MM.1S (cell line): ENCODE measurements around the gene PTP4A2.

Experiments used
- DNase-seq: peaks from one replicate; pipeline ENCODE4 v3.0.0-alpha.2; 2015
- H2AFZ ChIP-seq: fragments of 300-600 bp; sonication (generic); 2 replicates; pipeline ENCODE4 v1.6.0; 2016; ENCODE audit warnings: antibody characterized with exemption, low read length
- H3F3A ChIP-seq: fragments of 300-600 bp; sonication (generic); 2 replicates; pipeline ENCODE4 v1.6.1; 2016; ENCODE audit warnings: mild to moderate bottlenecking, antibody characterized with exemption, low read length, moderate library complexity, mixed read lengths; ENCODE audit not compliant: insufficient read depth
- H3K27ac ChIP-seq: fragments of 300-600 bp; sonication (generic); 2 replicates; pipeline ENCODE4 v1.5.1; 2016; ENCODE audit warnings: mild to moderate bottlenecking, low read length
- H3K27me3 ChIP-seq: fragments of 300-600 bp; sonication (generic); replicated peaks from 2 replicates; pipeline ENCODE4 v1.6.0; 2016; ENCODE audit warnings: low read length; ENCODE audit not compliant: insufficient read depth
- H3K36me3 ChIP-seq: fragments of 300-600 bp; sonication (generic); replicated peaks from 2 replicates; pipeline ENCODE4 v1.6.1; 2016; ENCODE audit warnings: mild to moderate bottlenecking, low read length, mixed read lengths; ENCODE audit not compliant: insufficient read depth
- H3K4me1 ChIP-seq: fragments of 300-600 bp; sonication (generic); 2 replicates; pipeline ENCODE4 v1.6.1; 2016; ENCODE audit warnings: low read length, mixed read lengths
- H3K4me2 ChIP-seq: fragments of 300-600 bp; sonication (generic); 2 replicates; pipeline ENCODE4 v1.6.0; 2016; ENCODE audit warnings: low read depth, low read length
- H3K4me3 ChIP-seq: fragments of 300-600 bp; sonication (generic); 2 replicates; pipeline ENCODE4 v1.5.1; 2016; ENCODE audit warnings: low read length, mixed read lengths
- H3K79me2 ChIP-seq: fragments of 300-600 bp; sonication (generic); 2 replicates; pipeline ENCODE4 v1.6.1; 2016; ENCODE audit warnings: mixed run types, low read length, mixed read lengths
- H3K9ac ChIP-seq: fragments of 300-600 bp; sonication (generic); 2 replicates; pipeline ENCODE4 v1.6.1; 2016; ENCODE audit warnings: low read length, mixed read lengths
- H3K9me2 ChIP-seq: fragments of 300-600 bp; sonication (generic); replicated peaks from 2 replicates; pipeline ENCODE4 v1.6.1; 2016; ENCODE audit warnings: mild to moderate bottlenecking, low read length, mixed read lengths; ENCODE audit not compliant: insufficient read depth
- H3K9me3 ChIP-seq: fragments of 300-600 bp; sonication (generic); replicated peaks from 2 replicates; pipeline ENCODE4 v1.6.1; 2016; ENCODE audit warnings: mild to moderate bottlenecking, low read length, mixed read lengths; ENCODE audit not compliant: insufficient read depth
- H4K20me1 ChIP-seq: fragments of 300-600 bp; sonication (generic); 2 replicates; pipeline ENCODE4 v1.6.1; 2016; ENCODE audit warnings: mild to moderate bottlenecking, low read length, moderate library complexity, mixed read lengths; ENCODE audit not compliant: insufficient read depth
- EZH2 ChIP-seq: fragments of 300-600 bp; sonication (generic); optimal IDR thresholded peaks from 2 replicates; pipeline ENCODE3; 2017; ENCODE audit warnings: low read depth, mild to moderate bottlenecking, antibody characterized with exemption, low read length, mixed read lengths
- EZH2phosphoT487 ChIP-seq: fragments of 300-600 bp; sonication (generic); IDR thresholded peaks from 2 replicates; pipeline ENCODE4 v1.6.1; 2018; ENCODE audit warnings: antibody characterized with exemption, low read length
- TF ChIP-seq, protein P1 (sequence below): fragments of 300-600 bp; sonication (generic); IDR thresholded peaks from 2 replicates; pipeline ENCODE4 v1.5.1; 2016; ENCODE audit warnings: antibody characterized with exemption, low read length, mixed read lengths

PTP4A2 gene

DNA sequence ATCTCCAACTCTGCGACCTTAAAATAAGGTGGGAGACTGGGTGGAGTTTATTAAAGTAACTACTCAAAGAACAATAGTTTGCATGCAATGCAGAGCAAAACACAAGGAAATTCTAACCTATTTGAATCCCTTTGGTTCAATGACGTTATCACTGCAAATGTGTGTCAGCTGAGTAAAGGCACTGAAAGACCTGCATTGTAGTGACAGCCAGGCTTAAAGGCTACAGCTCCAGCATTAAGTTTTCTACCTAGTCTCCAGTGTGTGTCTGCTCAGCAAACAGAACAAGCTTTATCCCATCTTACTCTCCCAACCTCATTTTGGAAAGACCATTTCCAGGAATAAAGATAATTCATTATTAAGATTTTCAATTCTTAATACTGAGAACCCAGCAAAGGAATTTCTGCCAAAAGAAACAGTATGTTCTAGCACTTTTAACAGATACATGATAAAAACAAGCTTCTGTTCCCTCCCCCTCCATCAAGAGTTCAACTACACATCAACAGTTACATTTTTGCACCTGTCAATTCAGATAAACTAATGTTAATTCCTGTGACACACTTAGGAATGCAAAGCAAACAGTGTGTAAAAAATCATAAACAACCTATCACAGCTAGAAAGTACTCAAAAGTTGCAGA, 14.2 kb downstream of the PTP4A2 start:
- Histone ChIP-seq H3K79me2 (peaks cover 93% of the 10 kb centered on the region), H3K9me2 (no peaks in the 10 kb centered on the region), H3K9me3 (no peaks in the 10 kb centered on the region), H3K4me3 (no peak overlapping the region), H4K20me1 (peaks cover 33% of the 10 kb centered on the region), H3K4me2 (no peak overlapping the region), H3K36me3 (no peaks in the 10 kb centered on the region), H3K27ac (no peak overlapping the region), H2AFZ (no peak overlapping the region), H3F3A (no peaks in the 10 kb centered on the region), H3K9ac (no peak overlapping the region), H3K27me3 (no peaks in the 10 kb centered on the region), H3K4me1 (peaks cover 9% of the 10 kb centered on the region; the same call in 1 of the 2 replicates)
- no peak for DNase-seq
- no peak for TF ChIP-seq EZH2
- TF ChIP-seq EZH2phosphoT487 = no peak
- TF ChIP-seq, protein P1, sequence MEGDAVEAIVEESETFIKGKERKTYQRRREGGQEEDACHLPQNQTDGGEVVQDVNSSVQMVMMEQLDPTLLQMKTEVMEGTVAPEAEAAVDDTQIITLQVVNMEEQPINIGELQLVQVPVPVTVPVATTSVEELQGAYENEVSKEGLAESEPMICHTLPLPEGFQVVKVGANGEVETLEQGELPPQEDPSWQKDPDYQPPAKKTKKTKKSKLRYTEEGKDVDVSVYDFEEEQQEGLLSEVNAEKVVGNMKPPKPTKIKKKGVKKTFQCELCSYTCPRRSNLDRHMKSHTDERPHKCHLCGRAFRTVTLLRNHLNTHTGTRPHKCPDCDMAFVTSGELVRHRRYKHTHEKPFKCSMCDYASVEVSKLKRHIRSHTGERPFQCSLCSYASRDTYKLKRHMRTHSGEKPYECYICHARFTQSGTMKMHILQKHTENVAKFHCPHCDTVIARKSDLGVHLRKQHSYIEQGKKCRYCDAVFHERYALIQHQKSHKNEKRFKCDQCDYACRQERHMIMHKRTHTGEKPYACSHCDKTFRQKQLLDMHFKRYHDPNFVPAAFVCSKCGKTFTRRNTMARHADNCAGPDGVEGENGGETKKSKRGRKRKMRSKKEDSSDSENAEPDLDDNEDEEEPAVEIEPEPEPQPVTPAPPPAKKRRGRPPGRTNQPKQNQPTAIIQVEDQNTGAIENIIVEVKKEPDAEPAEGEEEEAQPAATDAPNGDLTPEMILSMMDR = no peak

DNA sequence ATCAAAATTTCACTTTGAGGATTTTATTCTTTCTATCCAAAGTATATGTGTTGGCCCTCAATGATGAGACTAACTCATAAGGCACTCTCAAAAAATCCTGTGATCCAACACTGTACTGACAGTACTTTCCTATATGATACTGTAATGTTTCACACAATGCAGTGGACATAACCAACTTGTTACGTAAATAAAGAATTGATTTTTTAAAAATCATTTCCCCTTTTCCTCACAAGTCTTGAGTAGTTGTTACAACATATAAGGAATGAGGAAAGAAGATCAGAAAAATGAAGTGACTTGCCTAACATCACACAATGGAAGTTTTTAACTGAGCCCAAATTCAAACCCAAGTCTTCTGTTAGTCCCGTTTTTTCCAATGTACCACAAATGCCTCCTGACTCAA, 17.2 kb downstream of the PTP4A2 start:
- H3K9me3 ChIP-seq = no peaks in the 10 kb centered on the region
- DNase-seq = no peak
- H3K4me2 ChIP-seq = no peak overlapping the region
- H3K4me3 ChIP-seq = no peak overlapping the region
- H2AFZ ChIP-seq = no peak overlapping the region
- H3K27ac ChIP-seq = no peak overlapping the region
- peaks cover 88% of the 10 kb centered on the region for H3K79me2 ChIP-seq
- no peaks in the 10 kb centered on the region; the same call in 1 of the 2 replicates for H3K36me3 ChIP-seq
- H3F3A ChIP-seq = no peaks in the 10 kb centered on the region
- H3K4me1 ChIP-seq = no peaks in the 10 kb centered on the region
- H3K9ac ChIP-seq = no peak overlapping the region
- H4K20me1 ChIP-seq = peaks cover 28% of the 10 kb centered on the region
- H3K27me3 ChIP-seq = no peaks in the 10 kb centered on the region
- TF ChIP-seq, protein P1 = no peak
- TF ChIP-seq EZH2 (no peak), EZH2phosphoT487 (no peak)
- no peaks in the 10 kb centered on the region for H3K9me2 ChIP-seq

GRCh38 chr1:31919591-31919990, 18.6 kb downstream of the PTP4A2 start:
- no peaks in the 10 kb centered on the region for H3K27me3 ChIP-seq
- H2AFZ ChIP-seq = no peak overlapping the region
- peaks cover 22% of the 10 kb centered on the region; the same call in 1 of the 2 replicates for H4K20me1 ChIP-seq
- H3F3A ChIP-seq = no peaks in the 10 kb centered on the region
- H3K79me2 ChIP-seq = peaks cover 86% of the 10 kb centered on the region
- no peak overlapping the region for H3K27ac ChIP-seq
- no peak overlapping the region for H3K4me3 ChIP-seq
- TF ChIP-seq EZH2phosphoT487 (no peak), EZH2 (no peak)
- TF ChIP-seq, protein P1 = no peak
- no peaks in the 10 kb centered on the region for H3K9me3 ChIP-seq
- peaks cover 2% of the 10 kb centered on the region; the same call in 1 of the 2 replicates for H3K36me3 ChIP-seq
- H3K9me2 ChIP-seq = no peaks in the 10 kb centered on the region
- no peak overlapping the region for H3K9ac ChIP-seq
- no peak overlapping the region for H3K4me2 ChIP-seq
- no peak for DNase-seq
- no peaks in the 10 kb centered on the region for H3K4me1 ChIP-seq
